ENCODE measurements around the gene NTRK2.
A peak's percentile ranks its signal among the peaks of the same experiment; 100 is the strongest.

The NTRK2 gene

DNA sequence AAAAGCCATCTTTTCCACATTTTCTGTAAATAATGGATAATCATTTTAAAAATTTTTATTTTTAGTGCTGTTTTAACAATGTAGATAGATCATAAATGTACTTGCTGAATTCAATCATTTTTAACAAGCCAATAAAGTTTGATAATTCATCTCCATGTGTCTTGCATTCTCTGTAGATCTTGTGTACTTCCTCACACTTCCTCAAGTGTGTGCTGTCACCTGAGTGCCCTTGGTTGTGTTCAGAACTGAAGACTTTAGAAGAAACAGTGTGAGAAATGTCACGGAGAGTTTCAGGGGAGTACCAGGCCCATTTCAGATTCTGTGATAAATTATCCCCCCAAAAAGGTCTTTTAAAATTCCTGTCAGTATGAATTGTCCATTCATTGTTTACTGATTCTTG, 146.0 kb downstream of the NTRK2 start:
- no peak for DNase-seq

GRCh38 chr9:84817038-84817437, 147.5 kb downstream of the NTRK2 start:
- no peak for DNase-seq

DNA sequence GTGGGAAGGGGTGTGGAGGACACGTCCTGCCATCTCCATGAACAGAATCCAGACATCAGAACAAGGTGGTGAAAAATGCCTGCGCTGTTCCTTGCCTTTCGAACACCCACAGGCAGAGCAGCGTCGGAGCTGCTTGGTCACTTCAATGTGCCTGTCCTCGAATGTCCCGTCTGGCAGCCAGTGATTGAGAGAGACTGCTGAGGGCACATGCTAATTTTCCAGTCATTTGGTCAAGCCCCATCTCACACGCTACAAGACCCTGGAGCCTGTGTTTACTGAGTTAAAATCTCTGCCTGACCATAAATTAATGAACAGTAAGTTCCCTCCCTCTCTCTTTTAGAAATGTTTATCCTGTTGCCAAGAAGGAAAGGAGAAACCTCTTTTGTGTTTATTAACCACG, 149.3 kb downstream of the NTRK2 start:
- no peak for DNase-seq

GRCh38 chr9:84819491-84819991, 150.0 kb downstream of the NTRK2 start:
- DNase-seq: no peak

- DNase-seq: no peak
Observed at GRCh38 chr9:84821431-84821830, 151.9 kb downstream of the NTRK2 start.

GRCh38 chr9:84822589-84823233, 153.2 kb downstream of the NTRK2 start:
- no peak for DNase-seq

GRCh38 chr9:84823421-84824271, 154.1 kb downstream of the NTRK2 start:
- no peak for DNase-seq

DNA sequence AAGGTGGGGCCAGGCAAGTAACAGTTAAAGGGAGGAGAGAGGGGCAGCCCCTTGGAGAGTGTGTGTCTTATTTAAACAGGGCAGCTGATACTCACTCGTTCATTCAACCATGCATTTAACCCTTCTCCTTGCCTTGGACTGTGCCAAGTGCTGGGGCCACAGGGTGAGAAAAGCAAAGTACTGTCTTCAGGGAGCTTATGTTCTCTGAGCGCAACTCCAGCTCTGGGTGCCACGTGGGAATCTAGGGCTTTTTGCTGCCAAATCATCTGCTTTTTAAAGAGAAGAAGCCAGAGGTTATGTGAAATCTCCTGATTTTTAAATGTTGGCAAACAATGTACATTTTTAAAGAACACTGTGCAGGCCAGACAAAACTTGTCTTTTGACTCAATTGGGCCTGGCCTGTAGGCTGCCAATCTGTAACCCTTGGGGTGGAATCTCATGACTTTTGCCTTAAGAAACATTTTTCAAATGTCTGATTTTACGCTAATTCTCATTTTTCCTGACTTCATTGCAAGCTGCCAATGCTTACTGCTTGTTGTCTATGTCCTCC, 157.8 kb downstream of the NTRK2 start:
- DNase-seq: no peak

- DNase-seq: peak in 1 of 56 donors; percentile 26
Observed at GRCh38 chr9:84828046-84828445, 158.5 kb downstream of the NTRK2 start.

- DNase-seq: no peak
Observed at GRCh38 chr9:84829471-84829870, 159.9 kb downstream of the NTRK2 start.

DNA sequence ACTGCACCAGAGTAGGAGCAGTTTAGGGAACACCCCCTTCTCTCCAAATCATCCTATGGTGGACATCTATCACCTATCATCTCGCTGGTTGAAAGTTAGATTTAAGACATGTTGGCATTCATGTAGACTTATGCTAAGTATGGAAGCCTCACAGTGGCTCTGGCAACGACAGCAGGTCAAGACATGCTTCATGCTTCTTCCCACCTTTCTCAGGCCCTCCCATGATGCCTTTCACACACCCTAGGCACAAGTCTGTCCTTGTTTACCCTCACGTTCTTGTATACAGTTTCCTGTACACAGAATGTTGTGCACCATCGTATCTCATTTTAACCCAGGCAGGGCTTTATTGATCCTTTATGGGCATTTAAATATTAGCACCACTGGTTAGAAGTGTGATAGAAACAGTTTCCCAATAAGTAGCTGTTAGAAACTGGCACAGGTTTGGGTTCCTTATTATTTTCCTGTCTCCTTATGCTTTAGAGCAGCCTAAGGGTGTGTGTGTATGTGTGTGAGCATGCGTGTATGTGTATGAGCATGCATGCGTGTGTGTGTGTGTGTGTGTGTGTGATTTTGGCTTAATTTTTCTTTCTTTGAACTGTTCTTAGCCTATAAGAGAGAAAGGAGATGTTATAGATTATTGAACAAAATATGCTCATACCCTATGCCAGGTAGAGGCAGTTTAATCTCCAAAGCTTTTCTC, 160.6 kb downstream of the NTRK2 start:
- DNase-seq: no peak

DNA sequence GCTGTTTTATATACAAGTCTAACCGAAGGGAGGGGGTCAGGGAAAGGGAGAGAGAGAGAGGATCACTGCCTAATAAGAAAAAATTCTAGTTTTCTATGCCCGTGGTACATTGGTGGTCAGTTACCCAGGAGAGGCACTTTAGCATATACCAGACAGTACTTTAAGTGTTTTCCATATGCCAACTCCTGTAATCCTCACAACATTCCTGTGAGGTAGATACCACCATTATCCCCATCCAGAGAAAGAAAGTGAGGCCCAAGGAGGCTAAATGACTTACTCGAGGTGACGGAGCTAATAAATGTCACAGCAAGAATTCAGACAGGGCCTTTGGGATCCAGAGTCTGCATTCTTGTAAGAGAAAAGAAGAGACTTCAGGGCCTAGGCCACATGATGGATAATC, 161.8 kb downstream of the NTRK2 start:
- DNase-seq: no peak

- DNase-seq: no peak
Observed at GRCh38 chr9:84832453-84832852, 162.9 kb downstream of the NTRK2 start.

DNA sequence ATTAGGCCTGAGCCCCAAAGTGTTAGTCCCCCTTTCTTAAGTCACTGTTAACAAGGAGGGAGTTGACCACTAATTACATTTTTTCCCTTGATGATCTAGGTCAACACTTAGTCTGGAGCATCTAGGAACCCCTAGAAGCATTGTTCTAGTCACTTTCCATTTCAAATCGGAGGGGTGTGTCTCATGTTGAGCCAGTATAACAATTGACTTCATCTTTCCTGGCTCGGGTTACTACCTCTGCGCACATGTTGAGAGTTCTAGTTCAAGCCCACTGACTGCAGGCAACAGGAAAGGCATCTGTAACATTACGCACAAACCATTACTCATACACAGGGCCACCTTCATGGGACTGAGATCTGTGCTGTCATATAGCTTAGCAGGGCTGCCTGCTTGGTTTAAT, 164.9 kb downstream of the NTRK2 start:
- no peak for DNase-seq

- no peak for DNase-seq
Observed at GRCh38 chr9:84835745-84836144, 166.2 kb downstream of the NTRK2 start.

DNA sequence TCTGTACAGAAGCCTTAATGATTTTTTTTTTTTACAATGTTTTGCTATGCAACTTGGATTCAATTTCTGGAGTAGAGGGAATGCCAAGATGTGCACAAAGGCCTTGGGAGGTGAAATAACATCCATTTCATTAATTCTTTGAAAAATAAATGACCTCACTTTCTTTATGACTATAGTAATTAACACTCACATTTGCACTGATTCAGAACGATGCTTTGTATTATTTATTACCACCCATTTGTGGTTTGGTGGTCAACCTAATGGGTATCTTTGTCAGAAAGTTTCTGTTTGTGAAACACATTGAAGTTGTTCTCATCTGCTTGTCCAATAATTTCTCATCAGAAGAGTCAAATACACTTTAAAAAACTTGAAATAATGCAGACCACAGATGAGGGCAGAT, 169.3 kb downstream of the NTRK2 start:
- DNase-seq: no peak

GRCh38 chr9:84839541-84839940, 170.0 kb downstream of the NTRK2 start:
- DNase-seq: peak in 19 of 56 donors; percentile 4 to 60 (median 21)

GRCh38 chr9:84841931-84842330, 172.4 kb downstream of the NTRK2 start:
- no peak for DNase-seq

DNA sequence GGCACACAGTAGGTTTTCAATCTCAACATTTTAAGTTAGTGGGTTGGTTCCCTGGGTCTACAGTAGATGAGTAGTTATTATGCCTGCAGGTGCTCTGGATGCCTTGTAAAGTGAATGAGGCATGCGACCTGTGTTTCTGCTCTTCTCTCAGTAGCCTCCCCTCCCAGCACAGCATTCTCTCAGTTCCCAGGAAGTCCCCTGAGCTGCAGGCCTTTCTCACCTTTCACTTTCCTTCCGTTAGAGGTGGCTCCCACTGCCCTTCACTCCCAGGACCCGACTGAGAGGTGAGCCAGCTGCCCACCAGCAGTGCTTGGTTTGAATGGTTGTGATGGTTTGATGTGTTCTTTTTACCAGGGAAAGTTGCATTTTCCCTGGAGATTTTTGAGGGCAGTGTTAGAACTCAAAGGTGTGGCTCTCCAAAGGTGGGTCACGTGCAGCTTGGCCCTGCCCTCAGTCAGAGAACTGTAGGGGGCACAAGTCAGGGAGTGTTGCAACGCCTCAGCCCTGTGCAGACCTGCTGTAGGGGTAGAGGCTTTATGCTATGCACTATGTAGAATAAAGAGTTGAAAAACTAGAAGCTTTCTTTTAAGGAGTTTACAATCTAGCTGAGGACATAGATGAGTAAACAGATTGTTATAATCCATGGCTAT, 173.8 kb downstream of the NTRK2 start:
- no peak for DNase-seq

- peak in 3 of 56 donors; percentile 21 to 25 (median 22) for DNase-seq
Observed at GRCh38 chr9:84845956-84846900, 176.7 kb downstream of the NTRK2 start.

Data from nucleus accumbens (tissue), 56 donors.